Neural progenitor cell (in vitro differentiated cells): ENCODE data around the gene TRPC6. TPM values are rescaled to one million over a fixed set of nuclear protein-coding genes. Genes with fewer than 3 reads are reported as not detected.

Source experiments
- DNase-seq: peaks from one replicate; pipeline ENCODE4 v3.0.0-alpha.2; 2016; ENCODE audit warnings: low spot score
- H2AFZ ChIP-seq: fragments of 200-600 bp; sonication (generic); replicated peaks from 2 replicates; pipeline ENCODE4 v1.6.1; 2016; ENCODE audit warnings: antibody characterized with exemption
- H3F3A ChIP-seq: fragments of 200-600 bp; sonication (generic); 2 replicates; pipeline ENCODE4 v1.6.1; 2016; ENCODE audit warnings: antibody characterized with exemption, low read depth
- H3K27ac ChIP-seq: fragments of 200-600 bp; sonication (generic); 2 replicates; pipeline ENCODE4 v1.5.1; 2016; ENCODE audit warnings: mild to moderate bottlenecking
- H3K27me3 ChIP-seq: fragments of 200-600 bp; sonication (generic); 2 replicates; pipeline ENCODE4 v1.6.1; 2016; ENCODE audit warnings: mild to moderate bottlenecking, moderate library complexity
- H3K36me3 ChIP-seq: fragments of 200-600 bp; sonication (generic); 2 replicates; pipeline ENCODE4 v1.5.1; 2016
- H3K4me1 ChIP-seq: fragments of 200-600 bp; sonication (generic); 2 replicates; pipeline ENCODE4 v1.6.1; 2016; ENCODE audit warnings: mixed run types
- H3K4me2 ChIP-seq: fragments of 200-600 bp; sonication (generic); 2 replicates; pipeline ENCODE4 v1.6.1; 2016
- H3K4me3 ChIP-seq: fragments of 200-600 bp; sonication (generic); 2 replicates; pipeline ENCODE4 v1.5.1; 2016
- H3K79me2 ChIP-seq: fragments of 200-600 bp; sonication (generic); 2 replicates; pipeline ENCODE4 v1.6.1; 2016; ENCODE audit warnings: low read depth
- H3K9ac ChIP-seq: fragments of 200-600 bp; sonication (generic); 2 replicates; pipeline ENCODE4 v1.6.1; 2016
- H3K9me3 ChIP-seq: fragments of 200-600 bp; sonication (generic); 2 replicates; pipeline ENCODE4 v1.5.1; 2016; ENCODE audit warnings: low read depth
- H4K20me1 ChIP-seq: fragments of 200-600 bp; sonication (generic); 2 replicates; pipeline ENCODE4 v1.6.1; 2016; ENCODE audit warnings: low read depth
- H3K27ac Mint-ChIP-seq: 3 replicates; pipeline ENCODE4 v1.8.0; 2021; ENCODE audit warnings: mixed read lengths
- H3K27me3 Mint-ChIP-seq: 2 replicates; pipeline ENCODE4 v1.8.0; 2022; ENCODE audit warnings: low read depth, mild to moderate bottlenecking, inconsistent platforms, moderate library complexity, mixed read lengths; ENCODE audit not compliant: insufficient read depth
- H3K36me3 Mint-ChIP-seq: 3 replicates; pipeline ENCODE4 v1.8.0; 2021; ENCODE audit warnings: mixed read lengths
- H3K4me1 Mint-ChIP-seq: 3 replicates; pipeline ENCODE4 v1.8.0; 2021; ENCODE audit warnings: mixed read lengths
- H3K4me3 Mint-ChIP-seq: 3 replicates; pipeline ENCODE4 v1.8.0; 2021; ENCODE audit warnings: mild to moderate bottlenecking, moderate library complexity, mixed read lengths
- H3K9me3 Mint-ChIP-seq: 3 replicates; pipeline ENCODE4 v1.8.0; 2020; ENCODE audit warnings: mixed read lengths
- EZH2 ChIP-seq: fragments of 200-600 bp; sonication (generic); IDR thresholded peaks from 2 replicates; pipeline ENCODE4 v1.6.1; 2017; ENCODE audit warnings: antibody characterized with exemption, mild to moderate bottlenecking, moderate library complexity
- EZH2phosphoT487 ChIP-seq: fragments of 200-600 bp; sonication (generic); IDR thresholded peaks from 2 replicates; pipeline ENCODE4 v1.6.1; 2017; ENCODE audit warnings: antibody characterized with exemption
- microRNA-seq: library from miRNA; unstranded; fragments of <30 nt; microRNA quantifications from one replicate; pipeline ENCODE4, GENCODE V29; 2016
- small RNA-seq: library from RNA; depleted of rRNA; stranded (forward); fragments of <200 nt; gene quantifications from one replicate; pipeline ENCODE3, GENCODE V24; 2015
- total RNA-seq: library from RNA; depleted of rRNA; stranded (reverse); fragments of >200 nt; gene quantifications from 2 replicates; pipeline ENCODE4 v1.2.3, GENCODE V29; 2015; ENCODE audit warnings: low replicate concordance
- TF ChIP-seq, protein P1 (sequence below): fragments of 200-600 bp; sonication (generic); IDR thresholded peaks from 2 replicates; pipeline ENCODE4 v1.5.1; 2017; ENCODE audit warnings: antibody characterized with exemption, mild to moderate bottlenecking

The TRPC6 gene
- total RNA-seq, 1 donor from 2014 or later: 0.17 TPM

GRCh38 chr11:101428918-101429317, 154.9 kb downstream of the TRPC6 start:
- no peak overlapping the region for H3K27ac Mint-ChIP-seq
- H3K9me3 Mint-ChIP-seq: peaks cover 24% of the 10 kb centered on the region

DNA sequence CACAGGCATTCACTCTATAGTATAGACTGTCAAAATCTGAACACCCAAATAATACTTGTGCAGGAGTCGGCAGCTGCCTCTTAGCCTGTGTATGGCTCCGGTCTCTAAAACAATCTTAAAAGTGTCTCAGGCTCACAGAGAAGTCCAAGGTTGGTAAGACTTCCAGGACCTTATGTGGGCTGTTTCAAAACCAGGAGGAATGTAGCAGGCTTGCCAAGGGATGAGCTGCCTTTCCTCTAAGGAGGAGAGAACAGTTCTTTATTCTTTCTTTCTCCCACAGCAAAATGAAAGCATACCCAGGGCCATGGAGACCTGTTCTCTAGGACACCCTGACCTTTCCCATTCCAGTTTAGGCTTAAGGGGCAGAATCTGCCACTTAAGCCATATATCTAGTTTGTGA, 176.5 kb downstream of the TRPC6 start:
- H3K36me3 Mint-ChIP-seq: no peaks in the 10 kb centered on the region
- H3K27ac Mint-ChIP-seq: no peak overlapping the region
- H3K4me1 Mint-ChIP-seq: no peaks in the 10 kb centered on the region
- Histone ChIP-seq H2AFZ (no peak overlapping the region), H3K9me3 (no peaks in the 10 kb centered on the region), H3K36me3 (no peaks in the 10 kb centered on the region), H3K27ac (no peak overlapping the region), H3K27me3 (no peaks in the 10 kb centered on the region), H4K20me1 (no peaks in the 10 kb centered on the region), H3K4me3 (no peak overlapping the region), H3F3A (no peaks in the 10 kb centered on the region), H3K9ac (no peak overlapping the region), H3K4me2 (no peak overlapping the region), H3K4me1 (no peaks in the 10 kb centered on the region), H3K79me2 (no peaks in the 10 kb centered on the region)
- no peaks in the 10 kb centered on the region for H3K27me3 Mint-ChIP-seq
- no peaks in the 10 kb centered on the region for H3K9me3 Mint-ChIP-seq
- no peak for DNase-seq
- TF ChIP-seq, protein P1, sequence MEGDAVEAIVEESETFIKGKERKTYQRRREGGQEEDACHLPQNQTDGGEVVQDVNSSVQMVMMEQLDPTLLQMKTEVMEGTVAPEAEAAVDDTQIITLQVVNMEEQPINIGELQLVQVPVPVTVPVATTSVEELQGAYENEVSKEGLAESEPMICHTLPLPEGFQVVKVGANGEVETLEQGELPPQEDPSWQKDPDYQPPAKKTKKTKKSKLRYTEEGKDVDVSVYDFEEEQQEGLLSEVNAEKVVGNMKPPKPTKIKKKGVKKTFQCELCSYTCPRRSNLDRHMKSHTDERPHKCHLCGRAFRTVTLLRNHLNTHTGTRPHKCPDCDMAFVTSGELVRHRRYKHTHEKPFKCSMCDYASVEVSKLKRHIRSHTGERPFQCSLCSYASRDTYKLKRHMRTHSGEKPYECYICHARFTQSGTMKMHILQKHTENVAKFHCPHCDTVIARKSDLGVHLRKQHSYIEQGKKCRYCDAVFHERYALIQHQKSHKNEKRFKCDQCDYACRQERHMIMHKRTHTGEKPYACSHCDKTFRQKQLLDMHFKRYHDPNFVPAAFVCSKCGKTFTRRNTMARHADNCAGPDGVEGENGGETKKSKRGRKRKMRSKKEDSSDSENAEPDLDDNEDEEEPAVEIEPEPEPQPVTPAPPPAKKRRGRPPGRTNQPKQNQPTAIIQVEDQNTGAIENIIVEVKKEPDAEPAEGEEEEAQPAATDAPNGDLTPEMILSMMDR: no peak
- no peak for TF ChIP-seq EZH2
- no peak for TF ChIP-seq EZH2phosphoT487
- no peak overlapping the region for H3K4me3 Mint-ChIP-seq

More at GRCh38 chr11:101428918-101429317, 154.9 kb downstream of the TRPC6 start:
- Histone ChIP-seq H3K4me3 (no peak overlapping the region), H3F3A (no peaks in the 10 kb centered on the region), H2AFZ (peak overlapping the region; percentile 36), H3K27me3 (no peaks in the 10 kb centered on the region), H3K4me1 (peaks cover 4% of the 10 kb centered on the region), H3K4me2 (no peak overlapping the region), H3K79me2 (no peaks in the 10 kb centered on the region), H3K36me3 (no peaks in the 10 kb centered on the region), H4K20me1 (no peaks in the 10 kb centered on the region), H3K27ac (no peak overlapping the region), H3K9me3 (no peaks in the 10 kb centered on the region), H3K9ac (no peak overlapping the region)
- Mint-ChIP-seq H3K4me1 (no peaks in the 10 kb centered on the region), H3K4me3 (no peak overlapping the region), H3K36me3 (no peaks in the 10 kb centered on the region), H3K27me3 (peaks cover 4% of the 10 kb centered on the region)
- TF ChIP-seq, protein P1: peak; percentile 73
- TF ChIP-seq EZH2phosphoT487: no peak
- DNase-seq: peak; percentile 57

Small RNA genes lying within 50 kb of the gene (microRNA-seq; reads per million reads assigned to microRNA genes)
- gene MIR3920: not detected

Small RNA genes lying within 50 kb of the gene (small RNA-seq; reads per million reads assigned to genes)
- not detected for gene MIR3920
